NCI-H146 (cell line): ENCODE data around the gene PVALEF.

Source experiments
- DNase-seq: peaks from one replicate; lab custom pipeline; 2025; lab: John Stamatoyannopoulos, UW

Gene PVALEF

DNA sequence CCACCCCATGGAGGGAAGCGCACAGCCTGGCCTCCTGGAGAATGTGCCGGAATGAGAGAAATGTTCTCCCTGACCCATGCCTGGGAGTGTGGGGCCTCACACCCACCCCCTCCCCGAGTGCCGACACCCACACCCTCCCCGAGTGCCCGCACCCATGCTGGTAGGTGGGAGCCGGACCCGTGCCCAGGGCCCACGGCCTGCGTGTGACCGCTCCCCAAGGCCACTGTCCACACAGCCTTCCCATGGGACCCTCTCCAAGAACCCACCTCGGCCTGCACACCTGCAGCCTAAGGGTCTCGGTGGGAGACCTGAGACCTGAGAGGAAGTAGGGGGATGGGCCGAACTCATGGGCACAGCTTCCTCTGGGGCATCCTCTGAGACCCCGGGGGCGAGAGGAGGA lies 3.3 kb upstream of the PVALEF start:
- DNase-seq = no peak

GRCh38 chr17:81162491-81162890 lies 2.8 kb upstream of the PVALEF start:
- DNase-seq = no peak

- no peak for DNase-seq
Measured at GRCh38 chr17:81163051-81163695, 2.1 kb upstream of the PVALEF start.

DNA sequence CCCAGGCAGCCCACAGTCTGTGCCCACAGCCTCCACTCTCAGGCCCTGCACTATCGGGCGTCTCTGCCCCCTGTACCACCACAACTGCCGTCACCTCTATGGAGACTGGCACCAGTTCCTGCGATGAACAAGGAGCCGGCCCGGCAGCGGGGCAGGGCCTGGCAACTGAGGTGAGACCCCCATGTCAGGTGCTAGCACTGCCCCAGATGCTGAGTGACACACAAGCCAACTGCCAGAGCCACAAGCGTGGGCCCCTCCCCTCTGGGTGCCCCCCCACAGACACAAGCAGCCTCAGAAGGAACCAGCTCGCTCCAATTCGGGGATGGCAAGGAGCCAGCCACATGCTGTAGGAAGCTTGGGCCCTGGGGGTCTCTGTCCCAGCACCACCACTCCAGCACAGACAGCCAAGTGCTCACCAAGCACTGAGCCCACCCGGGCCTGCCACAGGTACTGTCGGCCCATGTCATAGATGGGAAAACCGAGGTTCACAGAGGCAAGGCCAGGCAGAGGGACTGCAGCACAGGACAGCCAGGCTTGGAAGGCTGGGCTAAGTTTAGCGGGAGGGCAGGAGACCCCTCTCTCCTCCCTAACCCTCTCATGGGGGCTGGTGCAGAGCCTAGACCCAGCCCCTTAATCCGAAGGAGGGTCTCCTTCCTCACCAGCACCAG lies 1.5 kb upstream of the PVALEF start:
- no peak for DNase-seq

- DNase-seq = no peak
Measured at GRCh38 chr17:81164371-81165245, 699 bp upstream of the PVALEF start.

DNA sequence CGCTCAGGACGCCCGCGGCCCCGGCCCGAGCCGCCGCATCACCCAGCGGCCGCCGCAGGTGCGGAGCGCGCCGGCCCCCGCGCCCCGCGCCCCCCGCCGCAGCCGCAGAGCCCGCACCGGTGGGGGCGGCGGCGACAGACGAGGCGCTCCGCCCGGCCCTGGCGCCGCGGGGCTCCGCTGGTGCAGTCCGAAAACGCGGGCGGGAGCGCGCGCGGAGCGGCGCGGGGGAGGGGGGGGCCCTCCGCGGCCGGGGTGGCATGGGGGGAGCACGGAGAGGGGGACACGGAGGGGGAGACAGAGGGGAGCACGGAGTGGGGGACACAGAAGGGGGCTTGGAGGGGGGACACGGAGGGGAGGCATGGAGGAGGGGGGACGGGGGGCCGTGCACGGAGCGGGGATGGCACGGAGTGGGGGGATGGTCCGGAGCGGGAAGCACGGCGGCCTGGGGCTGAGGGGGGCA lies 756 bp downstream of the PVALEF start, which contains the start of gene AATK:
Gene AATK (minus strand): TSS at position 189 of the 460 bp plus-strand sequence. CDS start 229 bp downstream, outside the sequence.
- no peak for DNase-seq

- no peak for DNase-seq
Measured at GRCh38 chr17:81167194-81167524, 1.9 kb downstream of the PVALEF start.

- DNase-seq = no peak
Measured at GRCh38 chr17:81167638-81168037, 2.3 kb downstream of the PVALEF start.

GRCh38 chr17:81169870-81170309 lies 4.6 kb downstream of the PVALEF start:
- DNase-seq = no peak

DNA sequence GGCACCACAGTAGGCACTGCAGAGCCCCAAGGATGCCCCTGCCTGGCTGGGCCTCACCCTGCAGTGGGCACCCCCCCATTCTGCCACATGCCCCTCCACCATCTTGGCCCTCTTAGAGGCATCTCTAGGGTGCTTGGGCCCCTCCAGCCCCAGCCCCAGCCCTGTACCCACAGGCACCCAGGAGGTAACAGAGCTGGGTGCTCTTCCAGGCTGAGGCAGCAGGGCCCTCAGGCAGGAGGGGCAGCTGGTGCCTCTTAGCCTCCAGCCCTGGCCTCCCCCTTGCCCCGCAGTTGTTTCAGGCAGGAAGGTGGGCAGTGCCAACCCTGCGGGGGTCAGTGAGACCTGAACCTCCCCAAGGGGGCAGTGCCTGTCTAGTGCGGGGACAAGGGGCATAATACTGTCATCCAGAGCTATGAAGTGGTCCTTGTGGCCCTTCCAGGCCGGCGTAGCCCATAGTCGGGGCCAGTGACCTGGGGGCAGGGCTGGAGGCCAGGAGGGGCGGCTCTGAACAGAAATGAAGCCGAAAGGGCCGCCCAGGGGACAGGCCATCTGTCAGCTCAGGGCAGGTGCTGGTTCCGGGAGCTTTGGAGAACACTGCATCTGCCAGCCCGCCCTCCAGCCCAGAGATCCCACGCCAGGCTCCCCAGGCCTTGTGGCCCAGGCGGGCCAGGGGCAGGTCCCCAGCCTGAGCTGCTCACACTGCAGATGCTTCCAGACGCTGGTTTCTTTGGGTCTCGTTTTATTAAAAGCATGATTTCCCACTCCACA lies 5.6 kb downstream of the PVALEF start:
- DNase-seq = no peak

DNA sequence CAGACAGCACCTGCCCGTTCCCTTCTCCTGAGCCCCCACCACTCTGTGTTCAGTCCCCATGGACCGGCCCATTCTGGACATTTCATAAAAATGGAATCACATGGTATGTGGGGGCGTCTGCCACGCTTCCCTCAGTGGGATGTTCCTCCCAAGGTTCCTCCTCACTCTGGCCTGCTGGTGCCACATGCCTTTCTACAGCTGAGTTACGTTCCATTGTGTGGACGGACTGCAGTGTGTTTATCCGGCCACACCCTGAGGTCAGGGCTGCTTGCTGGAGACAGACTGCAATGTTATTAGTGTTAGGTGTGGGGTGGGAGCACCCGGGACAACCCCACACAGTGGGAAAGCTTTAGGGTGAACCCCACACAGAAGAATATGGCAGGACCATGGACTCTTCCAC lies 6.6 kb downstream of the PVALEF start:
- no peak for DNase-seq

DNA sequence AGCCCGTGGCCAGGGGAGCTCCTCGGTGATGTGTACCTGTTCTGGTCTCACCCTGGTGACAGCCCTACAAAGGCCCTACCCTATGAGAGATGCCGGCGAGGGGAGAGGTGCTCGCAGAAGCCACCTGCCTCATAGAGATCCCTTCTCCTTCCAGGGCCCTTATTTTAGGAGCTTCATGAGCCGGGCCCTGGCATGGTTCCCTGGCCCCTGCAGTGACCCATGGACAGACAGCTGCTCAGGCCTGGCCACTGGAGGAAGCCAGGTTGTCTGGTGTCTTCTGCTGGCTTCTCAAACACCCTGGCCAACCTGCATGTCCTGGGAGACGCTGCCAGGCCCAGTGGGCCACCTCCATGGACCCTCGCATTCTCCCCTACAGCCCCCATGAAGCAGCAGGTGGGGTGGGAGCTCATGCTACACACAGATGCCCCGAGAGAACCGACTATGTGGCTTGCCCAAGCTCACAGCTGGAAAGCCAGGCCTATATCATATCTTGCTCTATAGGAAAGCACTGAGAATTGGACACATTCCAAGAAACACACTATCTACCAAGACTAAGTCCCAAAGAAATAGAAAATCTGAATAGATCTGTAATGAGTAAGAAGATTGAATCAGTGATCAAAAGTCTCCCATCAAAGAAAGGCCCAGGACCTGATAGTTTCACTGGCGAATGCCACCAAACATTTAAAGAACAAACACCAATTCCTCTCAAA lies 7.9 kb downstream of the PVALEF start:
- DNase-seq = no peak

GRCh38 chr17:81173762-81174155 lies 8.5 kb downstream of the PVALEF start:
- DNase-seq = no peak

DNA sequence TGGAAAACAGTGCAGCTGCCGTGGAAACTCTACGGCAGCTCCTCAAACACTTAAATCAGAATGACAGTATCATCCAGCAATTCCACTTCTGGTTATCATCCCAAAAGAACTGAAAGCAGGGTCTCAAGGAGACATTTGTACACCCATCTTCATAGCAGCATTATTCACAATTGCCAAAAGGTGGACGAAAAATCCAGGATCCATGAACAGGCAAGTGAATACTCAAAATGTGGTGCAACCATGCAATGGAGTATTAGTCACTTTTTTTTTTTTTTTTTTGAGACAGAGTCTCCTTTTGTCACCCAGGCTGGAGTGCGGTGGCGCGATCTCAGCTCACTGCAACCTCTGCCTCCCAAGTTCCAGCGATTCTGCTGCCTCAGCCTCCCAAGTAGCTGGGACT lies 11.4 kb downstream of the PVALEF start:
- DNase-seq = no peak

DNA sequence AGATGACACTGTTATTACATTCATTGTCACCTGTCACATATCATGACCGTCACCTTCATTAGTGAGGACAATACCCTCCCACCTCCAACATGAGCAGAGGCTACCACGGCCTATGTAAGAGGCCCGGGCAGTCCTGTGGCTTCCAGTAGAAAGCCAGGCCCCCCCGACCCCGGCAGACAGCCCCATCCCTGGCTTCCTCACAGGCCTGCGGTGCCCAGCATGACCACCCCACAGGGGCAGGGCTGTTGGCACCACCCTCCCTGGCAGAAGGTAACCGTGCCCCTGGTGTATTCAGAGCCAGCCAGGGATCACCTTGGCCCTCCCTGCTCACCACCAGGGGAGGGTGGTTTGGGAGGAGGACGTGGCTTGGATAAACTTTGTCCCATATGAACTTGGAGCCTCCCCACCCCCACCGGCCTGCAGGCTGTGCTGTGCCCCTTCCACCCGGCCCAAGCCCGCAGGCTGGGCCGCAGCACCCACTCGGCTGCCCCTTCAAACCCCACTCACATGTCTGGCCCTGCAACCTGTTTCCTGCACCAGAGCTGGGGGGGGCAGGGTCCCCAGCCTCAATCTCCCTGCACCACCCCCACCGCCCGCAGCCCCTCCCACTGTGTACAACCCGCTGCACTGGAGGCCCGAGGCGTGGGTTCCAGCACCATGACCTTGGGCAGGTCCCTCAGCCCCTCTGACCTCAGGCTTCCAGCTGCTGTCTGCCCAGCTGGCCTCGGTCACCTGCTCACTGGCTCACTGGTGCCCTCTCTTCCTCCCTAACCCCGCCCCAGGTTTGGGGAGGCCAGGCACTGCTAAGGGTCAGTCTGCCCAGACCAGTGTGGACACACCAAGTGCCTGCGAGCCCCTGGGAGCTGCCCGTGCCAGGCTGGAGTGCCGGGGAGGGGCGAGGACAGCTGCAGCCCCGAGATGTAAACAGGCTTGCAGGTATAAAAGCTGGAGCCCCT lies 13.1 kb downstream of the PVALEF start:
- no peak for DNase-seq

- no peak for DNase-seq
Measured at GRCh38 chr17:81179220-81179619, 13.9 kb downstream of the PVALEF start.

DNA sequence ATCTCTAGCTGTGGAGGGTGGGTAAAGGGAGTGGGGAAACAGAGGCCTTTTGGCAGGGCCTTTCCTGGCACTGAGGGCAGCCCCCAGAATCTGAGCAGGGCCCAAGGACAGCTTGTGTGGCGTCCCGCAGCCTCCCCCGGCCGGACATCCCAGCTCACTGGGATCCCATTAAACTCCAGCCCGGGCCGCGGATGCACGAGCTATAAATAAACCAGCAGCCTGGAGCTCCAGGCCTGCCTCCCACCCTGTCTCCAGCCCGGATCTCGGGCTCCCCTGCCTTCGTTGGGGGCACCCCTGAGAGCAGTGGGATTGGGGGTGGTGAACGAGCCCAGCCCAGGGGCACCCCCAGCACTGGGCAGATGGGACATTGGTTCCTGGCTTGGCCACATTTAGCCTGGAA lies 14.6 kb downstream of the PVALEF start:
- no peak for DNase-seq

DNA sequence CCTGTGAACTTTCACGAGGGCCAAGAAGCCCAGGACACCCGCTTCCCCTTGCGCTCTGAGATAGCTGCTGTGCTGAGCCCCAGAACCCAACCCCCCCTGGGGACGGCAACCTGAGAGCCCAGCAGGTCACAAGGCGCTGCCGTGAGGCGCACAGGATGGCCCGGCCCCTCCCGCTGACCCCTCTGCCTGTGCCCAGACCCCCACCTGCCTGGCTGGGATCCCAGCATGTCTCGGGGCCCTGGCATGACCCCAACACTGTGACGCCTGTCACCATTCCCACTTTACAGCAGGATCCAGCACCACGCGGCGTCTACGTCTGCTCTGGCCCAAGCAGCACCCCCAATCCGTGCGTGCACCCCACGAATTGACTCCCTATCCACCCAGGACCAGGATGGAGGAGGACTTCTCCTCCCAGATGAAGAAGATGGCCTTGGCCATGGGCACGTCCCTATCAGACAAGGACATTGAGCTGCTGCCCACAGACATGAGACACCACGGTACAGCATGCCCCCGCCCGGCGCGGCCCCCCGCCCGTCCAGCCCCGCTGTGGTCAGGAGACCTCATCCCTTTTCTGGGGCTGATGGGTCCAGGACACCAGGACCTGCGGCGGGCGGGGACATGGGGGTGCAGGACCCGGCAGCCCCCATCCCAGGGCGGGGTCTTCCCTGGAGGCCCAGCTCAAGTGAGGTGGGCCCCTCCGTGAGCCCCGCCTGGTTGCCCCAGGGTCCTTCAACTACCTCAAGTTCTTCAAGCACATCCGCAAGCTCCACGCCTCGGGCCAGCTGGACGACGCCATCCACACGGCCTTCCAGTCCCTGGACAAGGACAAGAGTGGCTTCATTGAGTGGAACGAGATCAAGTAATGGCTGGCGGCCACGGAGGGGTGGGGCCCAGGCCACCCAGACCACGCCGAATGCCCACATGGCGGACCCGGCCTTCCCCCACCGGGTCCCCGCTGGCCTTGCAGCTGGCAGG lies 15.8 kb downstream of the PVALEF start:
- no peak for DNase-seq

DNA sequence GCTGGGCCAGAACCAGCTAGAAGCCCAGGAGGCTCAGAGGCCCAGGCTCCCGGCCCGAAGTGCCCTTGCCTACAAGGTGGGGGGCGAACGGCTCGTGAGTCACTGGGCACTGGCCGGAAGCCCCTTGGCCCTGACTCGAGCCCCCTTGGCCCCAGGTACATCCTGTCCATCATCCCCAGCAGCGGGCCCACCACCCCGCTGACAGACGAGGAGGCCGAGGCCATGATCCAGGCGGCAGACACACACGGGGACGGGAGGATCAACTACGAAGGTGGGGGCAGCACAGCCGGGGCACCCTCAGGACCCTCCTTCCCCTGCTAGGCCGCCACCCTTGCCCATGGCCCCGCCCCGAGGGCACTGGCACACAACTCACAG lies 16.5 kb downstream of the PVALEF start:
- DNase-seq = no peak
